NCI-H748 (cell line): ENCODE data around the gene ALMS1.
A peak's percentile ranks its signal among the peaks of the same experiment; 100 is the strongest.
"Not testable (repeated sequence)": the region's sequence is repeated elsewhere in the genome, so short reads cannot be mapped to it uniquely, and the experiment has no call there.

Source experiments
- DNase-seq: peaks from one replicate; lab custom pipeline; 2025; ENCODE audit not compliant: unreplicated experiment; lab: John Stamatoyannopoulos, UW

The ALMS1 gene, protein sequence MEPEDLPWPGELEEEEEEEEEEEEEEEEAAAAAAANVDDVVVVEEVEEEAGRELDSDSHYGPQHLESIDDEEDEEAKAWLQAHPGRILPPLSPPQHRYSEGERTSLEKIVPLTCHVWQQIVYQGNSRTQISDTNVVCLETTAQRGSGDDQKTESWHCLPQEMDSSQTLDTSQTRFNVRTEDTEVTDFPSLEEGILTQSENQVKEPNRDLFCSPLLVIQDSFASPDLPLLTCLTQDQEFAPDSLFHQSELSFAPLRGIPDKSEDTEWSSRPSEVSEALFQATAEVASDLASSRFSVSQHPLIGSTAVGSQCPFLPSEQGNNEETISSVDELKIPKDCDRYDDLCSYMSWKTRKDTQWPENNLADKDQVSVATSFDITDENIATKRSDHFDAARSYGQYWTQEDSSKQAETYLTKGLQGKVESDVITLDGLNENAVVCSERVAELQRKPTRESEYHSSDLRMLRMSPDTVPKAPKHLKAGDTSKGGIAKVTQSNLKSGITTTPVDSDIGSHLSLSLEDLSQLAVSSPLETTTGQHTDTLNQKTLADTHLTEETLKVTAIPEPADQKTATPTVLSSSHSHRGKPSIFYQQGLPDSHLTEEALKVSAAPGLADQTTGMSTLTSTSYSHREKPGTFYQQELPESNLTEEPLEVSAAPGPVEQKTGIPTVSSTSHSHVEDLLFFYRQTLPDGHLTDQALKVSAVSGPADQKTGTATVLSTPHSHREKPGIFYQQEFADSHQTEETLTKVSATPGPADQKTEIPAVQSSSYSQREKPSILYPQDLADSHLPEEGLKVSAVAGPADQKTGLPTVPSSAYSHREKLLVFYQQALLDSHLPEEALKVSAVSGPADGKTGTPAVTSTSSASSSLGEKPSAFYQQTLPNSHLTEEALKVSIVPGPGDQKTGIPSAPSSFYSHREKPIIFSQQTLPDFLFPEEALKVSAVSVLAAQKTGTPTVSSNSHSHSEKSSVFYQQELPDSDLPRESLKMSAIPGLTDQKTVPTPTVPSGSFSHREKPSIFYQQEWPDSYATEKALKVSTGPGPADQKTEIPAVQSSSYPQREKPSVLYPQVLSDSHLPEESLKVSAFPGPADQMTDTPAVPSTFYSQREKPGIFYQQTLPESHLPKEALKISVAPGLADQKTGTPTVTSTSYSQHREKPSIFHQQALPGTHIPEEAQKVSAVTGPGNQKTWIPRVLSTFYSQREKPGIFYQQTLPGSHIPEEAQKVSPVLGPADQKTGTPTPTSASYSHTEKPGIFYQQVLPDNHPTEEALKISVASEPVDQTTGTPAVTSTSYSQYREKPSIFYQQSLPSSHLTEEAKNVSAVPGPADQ (N-terminal part only)

DNA sequence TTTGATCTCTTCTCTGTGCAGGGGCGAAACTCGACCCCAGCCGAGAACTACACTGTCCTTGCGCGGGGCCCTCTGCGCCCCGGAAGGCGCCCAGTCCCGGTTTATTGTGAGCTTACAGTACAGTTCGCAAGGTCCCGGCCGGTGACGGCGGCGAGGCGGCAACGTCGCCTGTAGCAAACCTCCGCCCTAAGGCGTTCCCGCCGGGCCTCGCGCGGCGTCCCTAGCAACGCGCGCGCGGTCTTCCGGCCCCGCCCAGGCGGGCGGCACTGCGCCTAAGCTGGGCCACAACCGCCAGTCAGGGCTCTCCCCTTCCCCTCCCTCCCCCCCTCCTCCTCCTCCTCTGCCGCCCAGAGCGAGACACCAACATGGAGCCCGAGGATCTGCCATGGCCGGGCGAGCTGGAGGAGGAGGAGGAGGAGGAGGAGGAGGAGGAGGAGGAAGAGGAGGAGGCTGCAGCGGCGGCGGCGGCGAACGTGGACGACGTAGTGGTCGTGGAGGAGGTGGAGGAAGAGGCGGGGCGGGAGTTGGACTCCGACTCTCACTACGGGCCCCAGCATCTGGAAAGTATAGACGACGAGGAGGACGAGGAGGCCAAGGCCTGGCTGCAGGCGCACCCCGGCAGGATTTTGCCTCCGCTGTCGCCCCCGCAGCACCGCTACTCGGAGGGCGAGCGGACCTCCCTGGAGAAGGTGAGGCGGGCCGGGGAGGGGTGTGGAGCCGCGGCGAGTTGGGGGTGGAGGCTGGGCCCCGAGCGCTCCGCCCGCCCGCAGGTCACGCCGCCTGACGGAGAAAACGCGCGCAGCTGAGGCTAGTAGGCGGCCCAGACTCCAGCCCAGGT lies at the start of gene ALMS1:
TSS of gene ALMS1 (plus strand) at position 333 of the 838 bp plus-strand sequence. CDS start at position 366, 33 bp downstream.
- DNase-seq = peak; percentile 95

DNA sequence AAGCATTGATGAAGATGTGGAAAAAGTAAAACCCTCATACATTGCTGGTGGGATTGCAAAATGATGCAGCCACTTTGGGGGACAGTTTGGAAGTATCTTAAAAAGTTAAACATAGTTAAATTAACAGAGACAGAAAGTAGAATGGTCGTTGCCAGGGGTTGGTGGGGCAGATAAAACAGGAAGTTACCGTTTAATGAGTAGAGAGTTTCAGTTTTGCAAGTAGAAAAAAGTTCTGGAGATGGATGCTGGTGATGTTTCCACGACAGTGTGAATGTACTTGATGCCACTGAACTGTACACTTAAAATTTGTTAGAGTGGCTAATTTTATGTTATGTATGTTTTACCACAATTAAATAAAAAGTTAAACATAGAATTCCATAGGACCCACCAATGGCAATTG lies 47.8 kb upstream of the ALMS1 start:
- no peak for DNase-seq

DNA sequence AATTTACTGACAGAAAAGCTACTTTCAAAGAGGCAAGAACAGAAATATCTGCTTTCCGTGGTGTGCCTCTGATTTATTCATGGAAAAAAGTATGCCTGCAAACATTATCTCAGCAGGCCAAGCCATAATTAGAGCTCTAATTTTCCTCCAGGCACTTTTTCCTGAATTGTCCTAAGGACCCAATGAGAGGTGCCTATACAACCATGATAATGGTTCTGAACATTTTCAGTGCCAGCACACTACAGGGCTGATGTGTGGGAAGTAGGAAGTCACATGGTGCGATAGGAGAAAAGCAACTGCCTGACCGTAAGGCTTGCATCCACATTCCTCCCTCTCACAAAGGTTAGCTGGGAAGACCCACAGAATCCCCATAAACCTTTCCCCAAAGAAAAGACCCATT lies 46.4 kb upstream of the ALMS1 start:
- DNase-seq = peak; percentile 47

- DNase-seq = no peak
Measured at GRCh38 chr2:73341039-73341438, 44.6 kb upstream of the ALMS1 start.

- DNase-seq = no peak
Measured at GRCh38 chr2:73343992-73344391, 41.6 kb upstream of the ALMS1 start.

DNA sequence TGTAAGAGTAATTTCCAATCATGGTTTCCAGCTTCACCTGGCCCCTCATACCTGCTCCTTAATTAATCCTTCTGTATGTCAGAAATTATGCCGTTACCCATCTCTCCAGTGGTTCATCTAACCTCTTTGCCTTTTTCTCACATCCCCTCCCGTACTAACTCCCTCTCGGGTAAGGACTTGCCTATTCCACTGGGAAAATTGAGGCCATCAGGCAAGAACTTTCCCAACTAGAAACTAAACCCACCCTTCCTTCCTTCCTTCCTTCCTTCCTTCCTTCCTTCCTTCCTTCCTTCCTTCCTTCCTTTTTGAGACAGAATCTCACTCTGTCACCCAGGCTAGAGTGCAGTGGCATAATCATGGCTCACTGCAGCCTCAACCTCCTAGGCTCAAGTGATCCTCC lies 40.9 kb upstream of the ALMS1 start:
- not testable (repeated sequence) for DNase-seq

DNA sequence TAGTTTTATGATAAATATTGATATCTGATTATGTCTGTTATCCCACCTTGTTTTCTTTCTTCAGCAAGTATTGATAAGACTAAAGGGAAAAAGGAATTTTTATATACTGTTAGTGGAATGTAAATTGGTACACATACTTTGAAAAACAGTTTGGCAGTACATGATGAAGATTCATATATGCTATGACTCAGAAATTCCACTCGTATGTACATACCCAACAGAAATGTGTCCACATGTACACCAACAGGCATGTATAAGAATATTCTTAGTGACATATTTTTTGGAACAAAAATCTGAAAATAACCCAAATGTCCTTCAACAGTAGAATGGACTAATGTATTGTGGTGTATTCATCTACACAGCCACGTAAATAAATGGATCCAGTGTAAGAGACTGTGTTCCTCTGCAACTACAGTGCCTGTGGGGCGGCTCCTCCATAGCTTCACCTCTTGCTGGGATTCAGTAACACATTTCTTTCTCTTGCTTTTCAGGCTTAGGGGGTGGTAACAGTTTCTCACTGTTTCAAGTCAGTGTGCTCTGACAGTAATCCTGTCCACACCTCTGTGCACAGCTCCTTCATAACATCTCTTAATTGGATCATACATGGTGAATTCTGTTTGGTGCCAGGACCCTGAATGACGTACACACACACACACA lies 35.5 kb upstream of the ALMS1 start:
- no peak for DNase-seq

- DNase-seq = no peak
Measured at GRCh38 chr2:73356097-73356496, 29.5 kb upstream of the ALMS1 start.

- peak; percentile 3 for DNase-seq
Measured at GRCh38 chr2:73359915-73360697, 25.5 kb upstream of the ALMS1 start.

DNA sequence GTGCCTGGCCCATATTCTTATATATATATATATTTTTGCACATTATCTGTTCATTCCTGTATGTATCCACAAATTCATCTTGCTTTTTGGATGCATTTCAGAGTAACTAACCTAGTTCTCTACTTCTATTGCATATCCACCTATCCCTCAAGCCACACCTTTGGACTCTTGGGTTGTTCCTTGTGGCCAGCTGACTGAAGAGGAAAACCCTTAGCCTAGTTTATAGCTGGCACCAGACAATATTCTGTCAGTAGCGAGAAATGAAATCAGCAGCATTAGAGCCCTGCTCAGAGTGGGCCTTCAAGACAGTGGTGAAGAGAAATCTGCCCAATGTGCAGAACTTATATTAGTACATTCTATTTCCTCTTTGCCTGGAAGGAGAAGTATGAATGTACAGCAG lies 19.6 kb upstream of the ALMS1 start:
- no peak for DNase-seq

DNA sequence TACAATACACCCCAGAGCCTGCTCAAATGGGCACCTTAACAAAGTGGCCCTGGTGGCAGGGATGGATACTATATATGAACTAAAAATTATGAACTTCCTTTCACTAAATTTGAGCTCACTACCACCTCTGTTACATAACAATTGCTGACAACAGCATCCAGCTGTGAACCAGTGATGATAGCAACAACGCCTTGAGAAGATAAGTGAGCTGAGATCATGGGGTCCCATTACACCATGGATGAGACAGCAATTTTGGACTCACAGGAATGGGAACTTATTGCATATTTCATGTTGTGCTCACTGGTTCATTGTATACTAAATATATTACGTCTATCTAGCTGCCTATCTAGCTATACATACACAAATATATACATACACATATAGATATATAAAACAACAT lies 16.9 kb upstream of the ALMS1 start:
- no peak for DNase-seq

DNA sequence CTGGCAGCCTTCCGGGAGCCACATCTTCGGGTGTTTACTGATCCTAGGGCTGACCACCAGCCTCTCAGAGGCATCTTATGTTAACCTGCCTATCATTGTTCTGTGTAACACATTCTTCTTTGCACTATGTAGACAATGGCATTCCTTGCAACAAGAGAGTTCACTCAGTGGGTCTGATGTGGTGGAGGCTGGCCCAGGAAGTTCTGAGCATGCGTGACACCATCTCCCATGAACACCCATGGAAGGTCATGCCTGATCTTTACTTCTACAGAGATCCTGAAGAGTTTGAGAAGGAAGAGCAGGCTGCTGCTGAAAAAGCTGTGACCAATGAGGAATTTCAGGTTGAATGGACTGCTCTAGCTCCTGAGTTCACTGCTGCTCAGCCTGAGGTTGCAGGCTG lies 15.3 kb upstream of the ALMS1 start:
- no peak for DNase-seq

GRCh38 chr2:73373344-73373743 lies 12.3 kb upstream of the ALMS1 start:
- DNase-seq = no peak

DNA sequence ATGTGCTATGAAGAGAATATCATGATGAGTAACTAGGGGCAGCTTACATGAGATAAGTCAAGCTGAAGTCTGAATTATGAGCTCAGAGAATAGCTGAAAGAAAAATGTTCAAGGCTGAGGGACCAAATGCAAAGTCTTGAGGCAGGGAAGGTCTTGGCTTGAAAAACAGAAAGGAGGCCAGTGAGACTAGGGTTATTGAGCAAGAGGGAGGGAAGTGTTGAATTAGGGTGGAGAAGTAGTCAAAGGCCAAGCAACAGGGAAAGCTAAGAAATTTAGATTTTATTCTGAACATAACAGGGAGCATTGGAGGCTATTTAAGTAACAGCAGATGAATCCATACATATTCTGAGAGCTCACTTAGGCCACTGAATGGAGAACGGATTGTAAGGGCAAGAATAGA lies 11.4 kb upstream of the ALMS1 start:
- no peak for DNase-seq

GRCh38 chr2:73376681-73377080 lies 9.0 kb upstream of the ALMS1 start:
- DNase-seq = no peak

DNA sequence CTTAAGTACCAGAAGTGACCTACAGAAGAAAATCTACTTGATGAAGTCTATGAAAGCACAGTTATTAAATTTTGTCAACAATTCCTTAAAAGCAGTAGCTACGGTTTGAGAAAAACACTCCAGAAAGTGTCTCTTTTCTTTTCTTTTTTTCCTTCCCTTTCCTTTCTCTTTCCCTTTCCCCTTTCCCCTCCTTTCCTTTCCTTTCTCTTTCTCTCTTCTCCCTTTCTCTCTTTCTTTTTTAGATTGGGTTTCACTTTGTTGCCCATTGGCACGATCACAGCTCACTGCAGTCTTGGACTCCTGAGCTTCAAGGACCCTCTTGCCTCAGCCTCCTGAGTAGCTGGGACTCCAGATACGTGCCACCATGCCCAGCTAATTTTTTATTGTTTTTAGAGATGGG lies 2.6 kb upstream of the ALMS1 start:
- no peak for DNase-seq

GRCh38 chr2:73385123-73385503 lies 523 bp upstream of the ALMS1 start:
- no peak for DNase-seq

- DNase-seq = no peak
Measured at GRCh38 chr2:73386342-73386868, 769 bp downstream of the ALMS1 start.
